HG03139 (cell line): ENCODE measurements around the gene MSL3.
A peak's percentile ranks its signal among the peaks of the same experiment; 100 is the strongest.

ENCODE experiments used
- ATAC-seq: cut with Tn5 transposase; IDR thresholded peaks from one replicate; pipeline ENCODE4 v1.9.1; 2021; ENCODE audit not compliant: unreplicated experiment

MSL3 gene

DNA sequence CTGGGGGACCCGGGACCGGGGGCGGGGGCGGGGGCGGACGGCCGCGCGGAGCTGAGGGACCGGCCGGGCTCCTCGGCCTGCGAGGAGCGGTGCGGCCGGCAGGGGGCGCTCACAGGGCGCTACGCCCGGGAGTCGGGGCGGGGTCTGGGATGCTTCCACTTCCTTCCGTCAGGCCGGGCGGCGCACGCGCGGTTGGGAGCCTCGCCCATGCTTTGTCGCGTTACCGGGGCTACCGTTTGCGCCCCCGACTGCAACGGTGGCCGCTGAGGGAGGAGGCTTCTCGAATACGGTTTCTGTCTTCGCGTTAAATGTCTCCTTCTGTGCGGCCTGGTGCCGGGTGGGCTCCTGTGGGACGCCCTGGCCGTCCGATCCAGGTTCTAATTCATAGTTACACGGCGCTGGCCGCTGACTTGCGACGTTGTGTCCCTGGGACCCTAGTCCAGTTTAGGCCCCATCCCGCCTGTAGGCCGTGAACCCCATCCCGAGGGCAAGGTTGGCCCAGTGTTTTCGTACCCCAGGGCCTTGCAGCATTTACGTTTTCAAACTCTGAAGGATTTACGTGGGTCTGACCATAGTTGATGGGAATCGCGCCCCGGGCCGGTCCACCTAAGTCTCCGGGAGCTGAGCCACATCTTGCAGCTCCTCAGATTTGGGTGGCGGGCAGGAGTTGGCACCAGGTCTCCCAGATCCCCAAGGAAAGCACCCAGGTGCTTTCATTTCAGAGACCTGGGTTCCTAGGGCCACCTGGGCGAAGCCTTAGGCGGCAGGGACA is 549 bp downstream of the MSL3 start:
- peak; percentile 45 for ATAC-seq

DNA sequence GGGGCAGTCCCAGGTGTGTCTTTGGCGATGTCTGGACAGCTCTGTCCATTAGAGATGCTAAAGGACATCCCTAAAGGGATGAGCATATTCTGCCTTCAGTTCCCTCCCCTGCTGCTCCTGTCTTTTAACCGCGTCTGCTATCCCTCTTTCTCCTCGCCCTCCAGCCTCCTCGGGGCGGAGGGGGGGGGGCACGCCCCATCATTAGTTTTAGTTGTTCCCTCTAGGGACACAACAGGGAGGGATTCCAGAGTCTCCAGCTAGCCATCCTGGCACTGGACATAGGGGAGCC is 1.1 kb downstream of the MSL3 start:
- no peak for ATAC-seq

DNA sequence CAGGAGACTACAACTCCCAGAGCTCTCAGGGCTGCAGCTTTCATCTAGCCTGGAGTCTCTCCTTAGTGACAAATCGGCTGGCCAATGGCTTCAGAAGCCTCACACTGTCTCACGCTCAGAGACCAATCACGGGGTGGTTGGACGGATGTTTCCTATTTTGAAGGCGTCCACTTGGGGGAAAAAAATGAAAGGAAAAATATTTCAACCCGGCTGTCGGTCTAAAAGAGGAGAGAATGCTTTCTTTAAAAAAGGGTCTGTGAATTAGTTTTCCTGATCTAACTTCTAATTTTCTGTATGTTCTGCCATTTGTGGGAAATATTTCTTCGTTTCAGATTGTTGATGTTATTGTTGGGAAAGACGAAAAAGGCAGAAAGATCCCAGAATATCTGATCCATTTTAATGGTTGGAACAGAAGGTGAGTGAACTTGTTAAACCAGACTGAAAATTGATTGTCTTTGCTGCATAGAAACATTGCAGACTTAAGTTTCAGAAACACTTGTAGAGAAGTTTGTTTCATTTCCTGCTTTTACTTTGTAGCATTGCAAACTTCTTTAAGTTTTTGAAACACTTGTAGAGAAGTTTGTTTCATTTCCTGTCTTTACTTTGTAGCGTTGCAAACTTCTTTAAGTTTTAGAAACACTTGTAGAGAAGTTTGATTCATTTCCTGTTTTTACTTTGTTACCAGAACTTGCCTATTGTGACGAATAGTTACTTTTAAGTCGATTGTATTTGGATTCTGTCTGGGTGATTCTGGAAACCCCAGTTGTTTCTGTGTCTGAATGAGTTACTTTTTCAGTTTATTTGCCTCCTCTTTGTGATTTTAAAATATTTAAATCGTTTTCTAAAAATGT is 1.6 kb downstream of the MSL3 start:
- peak; percentile 67 for ATAC-seq

DNA sequence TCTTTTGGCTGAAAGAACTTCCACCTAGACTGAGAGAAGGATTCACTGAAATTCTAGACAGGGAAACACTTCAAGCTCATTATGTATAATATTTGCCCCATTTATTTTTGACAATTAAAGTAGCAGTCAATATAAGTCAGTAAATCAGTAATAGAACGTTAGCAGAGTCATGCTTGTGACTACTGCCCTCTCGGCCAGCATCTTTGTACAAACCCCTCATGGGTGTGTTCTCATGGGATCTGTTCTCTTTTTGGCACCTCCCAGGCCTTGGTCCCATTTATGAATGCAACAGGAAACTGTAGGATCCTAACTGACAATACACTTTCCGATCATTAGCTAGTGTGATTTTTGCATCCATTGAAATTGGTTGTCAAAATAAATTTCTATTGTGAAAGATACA is 2.9 kb downstream of the MSL3 start:
- ATAC-seq = no peak

DNA sequence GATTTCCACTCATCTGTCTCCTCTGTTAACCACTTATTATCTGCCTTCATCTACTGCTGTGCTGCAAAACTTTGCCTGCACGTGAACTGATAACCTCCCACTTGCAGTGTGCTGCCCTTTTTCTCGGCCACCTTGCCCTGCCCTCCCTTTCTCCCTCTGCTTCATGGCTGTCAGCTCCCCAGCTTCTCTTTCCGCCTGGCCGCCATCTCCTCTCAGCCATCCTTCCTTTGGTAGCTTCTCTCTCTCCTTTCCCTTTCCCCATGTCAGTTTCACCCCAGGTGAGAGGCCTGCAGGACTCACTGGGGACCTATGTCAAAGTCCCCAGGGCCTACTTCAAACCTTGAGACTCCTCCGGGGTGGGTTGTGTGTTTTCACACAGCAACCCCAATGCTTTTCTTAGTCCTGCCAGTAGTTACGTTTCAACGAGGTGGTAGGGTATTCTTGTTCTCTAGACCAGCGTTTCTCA is 6.6 kb downstream of the MSL3 start:
- no peak for ATAC-seq

DNA sequence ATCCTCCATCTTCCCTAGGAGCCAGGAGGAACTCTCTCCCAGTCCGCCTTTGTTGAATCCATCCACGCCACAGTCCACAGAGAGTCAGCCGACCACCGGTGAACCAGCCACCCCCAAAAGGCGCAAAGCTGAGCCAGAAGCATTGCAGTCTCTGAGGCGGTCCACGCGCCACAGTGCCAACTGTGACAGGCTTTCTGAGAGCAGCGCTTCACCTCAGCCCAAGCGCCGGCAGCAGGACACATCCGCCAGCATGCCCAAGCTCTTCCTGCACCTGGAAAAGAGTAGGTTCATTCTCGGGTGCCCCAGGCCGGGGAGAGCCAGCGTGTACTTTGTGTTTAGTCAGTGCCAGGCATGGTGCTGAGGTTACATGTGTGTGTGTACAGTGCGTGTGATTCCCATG is 7.4 kb downstream of the MSL3 start:
- ATAC-seq = no peak

DNA sequence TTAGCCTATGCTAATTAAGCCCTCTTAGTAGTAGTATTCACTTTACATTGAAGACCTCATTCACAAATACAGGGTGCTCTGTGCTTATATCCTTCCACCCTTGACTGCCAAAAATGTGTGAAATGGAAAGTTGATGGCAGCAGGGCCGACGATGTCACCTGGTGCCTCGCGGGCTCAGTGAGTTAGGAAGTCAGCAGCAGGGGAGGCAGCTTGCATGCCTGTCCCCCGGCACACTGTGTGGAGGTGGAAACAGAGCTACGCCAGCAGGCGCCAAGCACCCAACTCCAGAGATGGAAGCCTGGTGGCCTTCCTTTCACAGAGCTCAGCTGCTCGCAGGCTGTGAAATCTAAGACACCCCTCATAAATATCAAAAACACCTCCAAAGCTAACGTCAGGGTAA is 8.4 kb downstream of the MSL3 start:
- no peak for ATAC-seq

DNA sequence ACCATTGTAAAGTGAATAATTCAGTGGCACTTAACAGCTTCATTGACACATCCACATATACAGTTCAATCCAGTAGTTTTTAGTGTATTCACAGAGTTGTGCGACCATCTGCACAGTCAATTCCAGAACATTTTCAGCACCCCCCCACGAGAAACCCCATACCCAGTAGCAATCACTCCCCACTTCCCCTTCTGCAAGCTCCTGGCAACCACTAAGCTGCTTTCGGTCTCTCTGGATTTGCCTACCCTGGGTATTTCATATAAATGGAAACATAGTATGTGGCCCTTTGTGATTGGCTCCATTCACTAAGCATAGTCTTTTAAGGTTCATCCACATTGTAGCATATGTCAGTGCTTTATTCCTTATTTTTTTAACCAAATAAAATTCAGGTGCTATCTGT is 10.0 kb downstream of the MSL3 start:
- ATAC-seq = peak; percentile 53

DNA sequence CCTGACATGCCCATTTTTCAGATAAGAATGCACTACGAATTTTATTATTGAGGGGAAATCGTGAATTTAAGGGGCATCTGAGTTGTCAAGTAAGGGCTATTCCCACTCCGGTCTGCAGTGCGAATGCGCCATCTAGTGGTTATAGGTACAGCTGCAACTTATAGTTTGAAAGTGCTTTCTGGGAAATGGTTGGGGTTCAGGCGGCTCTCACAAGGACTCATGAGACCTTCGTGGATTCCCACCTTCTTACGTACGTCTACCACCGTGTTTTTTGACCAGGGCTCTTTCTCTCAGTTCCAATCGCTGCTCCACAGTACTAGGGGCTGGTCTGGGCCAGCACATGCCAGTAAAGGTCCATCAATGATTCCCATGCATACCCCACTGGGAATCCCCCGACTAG is 12.3 kb downstream of the MSL3 start:
- ATAC-seq = peak; percentile 53

DNA sequence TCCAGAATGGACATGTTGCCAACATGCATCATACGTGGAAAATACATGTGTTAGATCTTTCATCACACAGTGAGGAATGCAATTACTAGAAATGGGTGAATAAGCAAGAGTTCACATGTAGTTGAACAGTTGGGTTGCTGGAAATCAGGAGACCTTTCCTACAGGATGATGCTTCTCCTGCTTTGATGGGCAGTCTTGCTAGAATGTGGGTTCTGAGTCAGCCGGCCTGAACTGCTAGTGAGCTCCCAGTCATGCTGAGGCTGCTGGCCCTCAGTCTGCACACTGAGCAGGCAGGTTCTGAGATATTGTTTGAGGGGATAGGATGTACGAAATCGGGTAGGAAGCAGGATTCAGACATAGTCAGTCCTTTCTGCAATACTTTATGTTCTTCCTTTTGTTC is 20.2 kb downstream of the MSL3 start:
- ATAC-seq = no peak

DNA sequence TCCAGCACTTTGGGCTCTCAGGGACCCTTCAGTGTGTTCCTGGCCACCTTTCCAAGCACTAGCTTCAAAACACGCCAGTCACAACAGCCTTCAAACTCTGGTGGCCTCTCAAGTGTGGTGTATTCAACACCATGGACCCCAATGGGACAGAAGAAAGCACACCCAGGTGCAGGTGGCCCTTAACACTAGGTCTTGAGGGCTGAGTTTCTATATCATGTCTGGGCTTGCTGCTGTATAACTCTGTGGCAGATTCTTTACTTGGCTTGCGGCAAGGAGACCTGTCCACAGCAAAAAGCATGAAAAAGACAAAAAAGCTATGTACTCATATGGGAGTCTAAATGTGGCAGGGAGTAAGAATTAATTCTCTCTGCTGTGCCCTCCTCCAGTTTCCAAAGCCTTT is 23.1 kb downstream of the MSL3 start:
- ATAC-seq = no peak

DNA sequence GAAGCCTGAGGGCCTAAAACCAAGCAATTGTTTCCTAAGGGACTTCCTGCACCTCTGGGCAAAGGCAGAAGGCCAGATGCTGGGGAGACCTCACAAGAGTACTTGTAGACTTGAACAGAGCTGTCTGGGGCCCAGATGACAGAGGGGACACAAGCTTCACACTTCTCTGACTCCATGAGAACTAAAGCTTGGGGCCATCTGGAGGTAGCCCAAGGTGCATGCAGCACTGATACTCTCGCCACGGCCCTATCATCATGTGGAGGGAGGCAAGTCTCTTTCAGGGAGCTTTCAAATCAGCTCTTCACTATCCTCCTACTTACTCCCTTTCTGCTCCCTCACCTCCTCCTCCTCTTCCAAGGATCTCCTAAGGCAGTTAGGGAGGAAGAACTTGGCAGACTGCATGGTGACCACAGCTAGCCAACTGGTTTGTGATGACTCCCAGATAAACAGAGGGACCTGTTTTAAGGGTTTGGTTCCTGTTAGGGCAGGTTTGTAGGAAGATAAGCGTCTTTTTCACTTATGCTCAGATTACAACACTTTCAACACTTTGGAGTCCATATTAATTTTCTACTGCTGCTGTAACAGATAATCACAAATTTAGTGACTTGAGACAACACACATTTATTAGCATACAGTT is 23.8 kb downstream of the MSL3 start:
- ATAC-seq = no peak

DNA sequence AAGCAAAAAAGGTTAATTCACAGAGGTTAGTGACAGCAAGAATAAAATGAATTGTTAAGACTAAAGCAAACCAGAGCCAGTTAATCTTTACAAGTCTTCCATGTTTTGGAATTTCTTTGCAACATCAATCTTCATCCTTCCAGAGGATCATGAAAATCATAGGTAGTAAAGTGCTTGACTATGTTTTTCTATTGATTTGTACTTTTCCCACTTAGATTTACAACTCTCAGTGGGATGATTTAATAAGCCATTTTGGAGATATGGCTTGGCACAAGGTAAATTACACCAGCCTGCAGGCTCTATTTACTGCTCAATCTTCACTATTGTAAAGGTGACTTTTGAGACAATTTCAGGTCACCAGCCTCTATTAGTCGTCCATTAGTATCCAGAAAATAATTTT is 26.5 kb downstream of the MSL3 start:
- no peak for ATAC-seq

DNA sequence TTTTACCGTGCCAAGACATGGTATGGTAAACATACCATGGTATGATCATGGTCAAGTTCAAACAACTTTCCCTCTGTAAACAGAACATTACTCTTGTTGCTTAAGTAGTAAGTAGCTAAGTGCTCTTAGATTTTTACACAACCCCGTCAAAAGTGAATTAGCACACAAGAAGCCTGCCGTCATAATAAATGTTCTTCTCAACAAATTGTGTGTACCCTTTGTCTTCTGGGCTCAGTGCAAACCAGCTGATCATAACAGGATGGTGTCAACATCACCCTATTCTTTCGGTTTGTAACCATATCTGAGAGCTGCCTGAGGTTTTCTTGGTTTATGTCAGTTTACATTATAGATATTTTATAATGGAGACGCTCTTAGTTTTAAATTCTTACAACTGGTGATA is 28.8 kb downstream of the MSL3 start:
- no peak for ATAC-seq

DNA sequence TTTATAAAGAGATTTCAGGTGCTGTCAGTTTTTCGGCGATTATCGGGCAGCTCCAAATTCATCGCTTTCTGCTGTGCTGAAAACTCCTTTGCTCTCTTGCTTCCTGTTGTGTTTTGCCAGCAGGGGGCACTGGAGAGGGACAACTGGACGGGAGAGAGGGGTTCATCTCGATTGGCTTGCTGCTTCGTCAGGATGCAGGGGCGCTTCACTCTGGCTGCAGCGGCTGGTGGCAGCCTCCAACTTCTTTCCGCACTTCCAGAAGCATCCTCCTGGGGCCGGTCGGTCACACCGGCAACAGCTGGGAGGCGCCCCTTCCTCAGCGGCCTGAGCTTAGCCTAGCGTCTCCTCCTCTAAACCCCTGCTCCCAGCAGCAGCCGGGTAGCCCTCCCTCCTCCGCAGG is 29.5 kb downstream of the MSL3 start:
- peak; percentile 49 for ATAC-seq

DNA sequence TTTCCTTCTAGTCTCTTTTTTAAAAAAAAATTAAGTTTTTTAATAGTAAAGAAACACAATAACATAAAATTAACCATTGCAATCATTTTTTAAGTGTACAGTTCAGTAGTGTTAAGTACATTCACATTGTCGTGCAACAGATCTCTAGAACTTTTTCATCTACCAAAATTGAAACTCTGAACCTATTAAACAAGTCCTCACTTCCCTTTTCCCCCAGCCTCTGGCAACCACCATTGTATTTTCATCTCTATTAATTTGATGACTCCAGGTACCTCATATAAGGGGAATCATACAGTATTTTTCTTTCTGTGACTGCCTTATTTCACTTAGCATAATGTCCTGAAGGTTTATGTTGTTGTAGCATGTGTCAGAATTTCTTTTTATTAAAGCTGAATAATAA is 31.8 kb downstream of the MSL3 start:
- ATAC-seq = no peak

DNA sequence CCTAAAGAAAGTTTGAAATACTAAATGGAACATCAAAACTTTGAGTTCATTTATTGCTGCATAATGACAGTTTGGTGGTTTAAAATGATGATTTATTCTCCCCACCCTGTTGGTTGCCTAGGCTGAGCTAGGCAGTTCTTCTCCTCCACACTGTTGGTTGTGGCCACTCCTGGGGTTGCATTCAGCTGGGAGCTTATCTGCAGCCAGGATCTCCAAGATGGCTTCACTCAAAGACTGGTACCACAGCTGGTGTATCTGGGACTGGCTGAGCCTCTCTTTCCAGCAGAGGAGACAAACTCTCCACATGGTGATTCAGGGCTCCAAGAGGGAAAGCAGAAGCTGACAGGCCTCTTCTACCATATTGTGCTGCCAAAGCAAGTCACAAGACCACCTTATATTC is 33.1 kb downstream of the MSL3 start:
- no peak for ATAC-seq

DNA sequence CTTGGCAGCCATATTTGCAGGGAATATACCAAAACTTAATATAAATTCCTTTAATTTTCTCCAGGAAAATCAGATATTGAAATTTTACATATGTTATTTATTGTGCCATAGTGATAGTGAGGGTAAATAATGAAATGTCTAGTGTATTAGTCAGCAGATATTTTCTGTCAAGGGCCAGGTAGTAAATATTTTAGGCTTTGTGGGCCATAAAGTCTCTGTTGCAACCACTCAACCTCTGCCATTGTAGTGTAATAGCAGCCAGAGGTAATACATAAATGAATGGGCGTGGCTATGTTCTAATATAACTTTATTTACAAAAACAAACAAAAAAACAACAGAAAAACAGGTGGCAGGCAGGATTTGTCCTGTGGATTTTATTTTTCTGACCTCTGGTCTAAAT is 33.5 kb downstream of the MSL3 start:
- ATAC-seq = no peak

DNA sequence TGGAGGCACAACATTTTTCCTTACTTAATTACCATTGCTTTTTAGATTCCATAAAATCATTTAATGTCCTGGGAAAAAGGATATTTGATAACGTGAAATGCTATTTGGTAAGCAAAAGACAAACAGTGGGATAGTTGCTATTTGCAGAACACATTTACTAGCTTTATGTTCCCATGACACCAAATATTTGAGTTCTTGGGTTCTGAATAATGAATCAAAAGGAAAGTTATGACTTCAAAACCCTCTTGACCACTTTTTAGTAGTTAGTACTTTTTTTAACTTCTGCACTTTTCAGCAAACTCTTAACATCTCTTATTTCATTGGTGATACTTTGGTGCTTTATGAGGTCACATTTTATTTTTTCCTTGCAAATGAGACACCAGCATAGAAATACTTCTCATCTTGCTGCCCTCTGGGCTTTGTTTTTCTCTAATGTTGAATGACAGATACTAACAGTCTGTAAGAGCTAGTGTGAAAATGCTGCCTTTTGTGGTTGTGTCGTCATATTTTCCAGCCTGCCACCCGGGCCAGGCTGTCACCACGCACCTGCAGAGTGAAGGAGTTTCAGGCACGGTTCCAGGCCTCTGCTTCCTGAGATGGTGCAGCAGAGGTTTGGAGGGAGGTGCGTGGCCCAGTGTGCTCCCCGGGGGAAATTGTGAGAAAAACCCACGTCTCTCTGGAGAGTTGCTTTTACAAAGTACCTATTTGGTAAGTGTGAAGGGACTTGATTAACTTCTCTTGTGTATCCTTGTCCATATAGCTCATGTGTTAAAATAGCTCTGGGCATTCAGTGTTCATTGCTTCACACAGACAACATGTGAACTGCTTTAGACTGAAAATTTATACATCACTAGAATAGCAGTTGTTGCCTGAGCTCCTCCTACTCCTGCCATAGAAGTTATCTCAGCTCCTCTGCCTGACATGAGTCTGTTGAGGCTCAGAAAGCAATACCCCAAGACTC is 34.7 kb downstream of the MSL3 start:
- ATAC-seq = peak; percentile 77

DNA sequence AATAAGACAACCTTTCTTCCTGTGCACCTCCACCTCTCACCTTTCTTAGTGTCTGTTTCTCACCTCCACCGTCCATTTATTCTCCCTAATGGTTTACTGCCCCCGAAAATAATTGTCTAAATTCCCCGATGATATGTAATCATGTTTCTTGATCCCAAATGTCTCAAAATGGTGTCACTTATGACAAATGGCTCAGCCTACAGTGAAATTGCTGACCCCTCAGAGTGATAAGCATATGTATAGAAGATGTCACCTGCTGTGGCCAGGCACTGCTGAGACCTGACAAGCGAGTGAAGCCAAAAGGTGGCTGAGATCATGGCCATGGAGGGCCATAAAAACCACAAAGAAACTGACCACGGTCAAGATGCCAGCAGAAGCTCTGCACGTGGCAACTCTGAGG is 35.7 kb downstream of the MSL3 start:
- no peak for ATAC-seq

DNA sequence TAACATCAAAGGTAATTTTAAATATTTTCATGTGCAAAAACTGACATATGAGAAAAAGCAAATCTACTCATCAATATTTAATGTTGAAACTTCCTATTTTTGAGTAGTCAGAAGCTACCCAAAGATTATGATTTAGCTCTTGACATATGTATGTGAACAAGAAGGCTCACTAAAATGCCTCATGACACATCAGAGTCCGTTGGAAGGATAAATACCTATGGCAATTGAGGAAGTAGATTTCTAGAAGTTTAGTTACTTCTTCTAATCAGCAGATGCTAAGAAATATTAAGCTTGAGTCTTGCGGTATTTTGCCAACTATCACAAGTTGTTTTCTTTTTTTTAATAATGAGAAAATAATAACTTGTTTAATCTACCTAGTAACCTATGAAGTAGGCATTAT is 55.3 kb downstream of the MSL3 start:
- no peak for ATAC-seq
